ENCODE results near the gene HINT3. TPM values are rescaled to one million over a fixed set of nuclear protein-coding genes. Genes with fewer than 3 reads are reported as not detected.
"Not testable (repeated sequence)": the region's sequence is repeated elsewhere in the genome, so short reads cannot be mapped to it uniquely, and the experiment has no call there.

The HINT3 gene
- total RNA-seq, 1 donor from 2014 or later = 8.5 TPM

GRCh38 chr6:125944434-125944816 is 12.1 kb upstream of the HINT3 start:
- no peak overlapping the region for H3K27ac Mint-ChIP-seq
- no peaks in the 10 kb centered on the region for H3K9me3 Mint-ChIP-seq
- peaks cover 22% of the 10 kb centered on the region for H3K4me1 Mint-ChIP-seq
- no peak overlapping the region for H3K4me3 Mint-ChIP-seq
- intact Hi-C loops (cut with micrococcal nuclease) = loop anchor here (2.0 kb wide), 1 partner anchor 18 kb away; no protein-coding TSS in a partner anchor
- no peaks in the 10 kb centered on the region for H3K36me3 Mint-ChIP-seq (ENCODE audit: low read depth)
- H3K27me3 Mint-ChIP-seq = peaks cover 6% of the 10 kb centered on the region
- DNase-seq = no peak

- Mint-ChIP-seq H3K36me3 (ENCODE audit: low read depth) (no peaks in the 10 kb centered on the region), H3K4me1 (peaks cover 19% of the 10 kb centered on the region), H3K27me3 (peaks cover 6% of the 10 kb centered on the region), H3K27ac (no peak overlapping the region), H3K4me3 (no peak overlapping the region), H3K9me3 (no peaks in the 10 kb centered on the region)
- no peak for DNase-seq
- intact Hi-C loops (cut with micrococcal nuclease) = loop anchor here (2.0 kb wide), 1 partner anchor 18 kb away; no protein-coding TSS in a partner anchor
These were observed 11.7 kb upstream of the HINT3 start for GRCh38 chr6:125944896-125945295.

- H3K36me3 Mint-ChIP-seq (ENCODE audit: low read depth) = no peaks in the 10 kb centered on the region
These were observed 11.0 kb upstream of the HINT3 start for GRCh38 chr6:125945378-125946141.

GRCh38 chr6:125947615-125948014 is 9.0 kb upstream of the HINT3 start:
- Mint-ChIP-seq H3K9me3 (no peaks in the 10 kb centered on the region), H3K4me1 (peaks cover 19% of the 10 kb centered on the region), H3K27me3 (no peaks in the 10 kb centered on the region), H3K36me3 (ENCODE audit: low read depth) (no peaks in the 10 kb centered on the region), H3K27ac (no peak overlapping the region), H3K4me3 (no peak overlapping the region)
- DNase-seq = no peak
- intact Hi-C loops (cut with micrococcal nuclease) = no loop called here

More at GRCh38 chr6:125945378-125946141, 11.0 kb upstream of the HINT3 start:
- Mint-ChIP-seq H3K27ac (no peak overlapping the region), H3K9me3 (no peaks in the 10 kb centered on the region), H3K4me1 (peaks cover 19% of the 10 kb centered on the region), H3K27me3 (peaks cover 3% of the 10 kb centered on the region), H3K4me3 (no peak overlapping the region)
- intact Hi-C loops (cut with micrococcal nuclease) = loop anchor here (2.0 kb wide), 1 partner anchor 19 kb away; no protein-coding TSS in a partner anchor
- no peak for DNase-seq

- Mint-ChIP-seq H3K27me3 (no peaks in the 10 kb centered on the region), H3K4me3 (no peak overlapping the region), H3K9me3 (no peaks in the 10 kb centered on the region), H3K27ac (no peak overlapping the region), H3K36me3 (ENCODE audit: low read depth) (no peaks in the 10 kb centered on the region), H3K4me1 (peaks cover 19% of the 10 kb centered on the region)
- intact Hi-C loops (cut with micrococcal nuclease) = no loop called here
- no peak for DNase-seq
These were observed 8.1 kb upstream of the HINT3 start for GRCh38 chr6:125948455-125948854.

- Mint-ChIP-seq H3K4me3 (no peak overlapping the region), H3K4me1 (peaks cover 13% of the 10 kb centered on the region), H3K9me3 (no peaks in the 10 kb centered on the region), H3K27me3 (no peaks in the 10 kb centered on the region), H3K36me3 (ENCODE audit: low read depth) (no peaks in the 10 kb centered on the region), H3K27ac (no peak overlapping the region)
- no peak for DNase-seq
- intact Hi-C loops (cut with micrococcal nuclease) = no loop called here
These were observed 7.5 kb upstream of the HINT3 start for GRCh38 chr6:125949069-125949468.

GRCh38 chr6:125950293-125950692 is 6.3 kb upstream of the HINT3 start:
- intact Hi-C loops (cut with micrococcal nuclease) = no loop called here
- Mint-ChIP-seq H3K27me3 (peaks cover under 1% of the 10 kb centered on the region), H3K4me3 (no peak overlapping the region), H3K4me1 (peaks cover 9% of the 10 kb centered on the region), H3K9me3 (no peaks in the 10 kb centered on the region), H3K36me3 (ENCODE audit: low read depth) (no peaks in the 10 kb centered on the region), H3K27ac (no peak overlapping the region)
- DNase-seq = no peak

GRCh38 chr6:125950716-125951115 is 5.9 kb upstream of the HINT3 start:
- H3K27me3 Mint-ChIP-seq; H3K27ac Mint-ChIP-seq; intact Hi-C loops (cut with micrococcal nuclease); DNase-seq; H3K4me1 Mint-ChIP-seq; H3K9me3 Mint-ChIP-seq; H3K36me3 Mint-ChIP-seq (ENCODE audit: low read depth); H3K4me3 Mint-ChIP-seq: not testable (repeated sequence)

GRCh38 chr6:125951323-125951722 is 5.2 kb upstream of the HINT3 start:
- Mint-ChIP-seq H3K4me1 (peaks cover 6% of the 10 kb centered on the region), H3K36me3 (ENCODE audit: low read depth) (no peaks in the 10 kb centered on the region), H3K27me3 (peaks cover 1% of the 10 kb centered on the region), H3K9me3 (no peaks in the 10 kb centered on the region), H3K4me3 (no peak overlapping the region), H3K27ac (no peak overlapping the region)
- intact Hi-C loops (cut with micrococcal nuclease) = no loop called here
- DNase-seq = no peak

- H3K27ac Mint-ChIP-seq = no peak overlapping the region
- H3K4me3 Mint-ChIP-seq = no peak overlapping the region
- peaks cover 4% of the 10 kb centered on the region for H3K4me1 Mint-ChIP-seq
- H3K27me3 Mint-ChIP-seq = peaks cover 1% of the 10 kb centered on the region
- H3K9me3 Mint-ChIP-seq = no peaks in the 10 kb centered on the region
- peak; percentile 72 for DNase-seq
- H3K36me3 Mint-ChIP-seq (ENCODE audit: low read depth) = no peaks in the 10 kb centered on the region
- intact Hi-C loops (cut with micrococcal nuclease) = no loop called here
These were observed 3.6 kb upstream of the HINT3 start for GRCh38 chr6:125952764-125953501.

- Mint-ChIP-seq H3K27ac (no peak overlapping the region), H3K9me3 (no peaks in the 10 kb centered on the region), H3K4me1 (peaks cover 4% of the 10 kb centered on the region), H3K27me3 (peaks cover 1% of the 10 kb centered on the region), H3K4me3 (no peak overlapping the region), H3K36me3 (ENCODE audit: low read depth) (no peaks in the 10 kb centered on the region)
- intact Hi-C loops (cut with micrococcal nuclease) = no loop called here
- no peak for DNase-seq
These were observed 3.1 kb upstream of the HINT3 start for GRCh38 chr6:125953502-125953875.

GRCh38 chr6:125954735-125955339 is 1.7 kb upstream of the HINT3 start:
- Mint-ChIP-seq H3K4me1 (peaks cover 4% of the 10 kb centered on the region), H3K9me3 (no peaks in the 10 kb centered on the region), H3K27me3 (peaks cover 1% of the 10 kb centered on the region), H3K36me3 (ENCODE audit: low read depth) (no peaks in the 10 kb centered on the region), H3K27ac (no peak overlapping the region), H3K4me3 (peak overlapping the region; percentile 2)
- no peak for DNase-seq
- intact Hi-C loops (cut with micrococcal nuclease) = loop anchor here (5.0 kb wide), 1 partner anchor 653 kb away; the partner anchor contains the start of gene HDDC2

GRCh38 chr6:125955973-125956372 is 597 bp upstream of the HINT3 start:
- no peaks in the 10 kb centered on the region for H3K9me3 Mint-ChIP-seq
- peaks cover 1% of the 10 kb centered on the region for H3K27me3 Mint-ChIP-seq
- H3K27ac Mint-ChIP-seq = peak overlapping the region; percentile 57
- intact Hi-C loops (cut with micrococcal nuclease) = loop anchor here (1.0 to 5.0 kb wide), 10 partner anchors 19 to 654 kb away; partner anchors contain the start of genes HDDC2 and TRMT11
- H3K36me3 Mint-ChIP-seq (ENCODE audit: low read depth) = no peaks in the 10 kb centered on the region
- peaks cover 4% of the 10 kb centered on the region for H3K4me1 Mint-ChIP-seq
- no peak overlapping the region for H3K4me3 Mint-ChIP-seq
- DNase-seq = peak; percentile 50

- H3K4me3 Mint-ChIP-seq = no peak overlapping the region
- H3K9me3 Mint-ChIP-seq = no peaks in the 10 kb centered on the region
- H3K36me3 Mint-ChIP-seq (ENCODE audit: low read depth) = no peaks in the 10 kb centered on the region
- DNase-seq = no peak
- no peak overlapping the region for H3K27ac Mint-ChIP-seq
- intact Hi-C loops (cut with micrococcal nuclease) = loop anchor here (2.0 to 5.0 kb wide), 3 partner anchors 17 to 655 kb away; partner anchors contain the start of gene HDDC2
- peaks cover 1% of the 10 kb centered on the region for H3K27me3 Mint-ChIP-seq
- H3K4me1 Mint-ChIP-seq = peaks cover 4% of the 10 kb centered on the region
These were observed 772 bp downstream of the HINT3 start for GRCh38 chr6:125957391-125957693.

Data from activated CD4-positive, alpha-beta T cell treated with anti-CD3 and anti-CD28 coated beads, Interleukin-2, amount 10 ng/mL, durations not matched to agents 24 days and 14 days (primary cell).